DOHH2 (cell line): ENCODE data around the gene HNF4A.
"Not testable (repeated sequence)": the region's sequence is repeated elsewhere in the genome, so short reads cannot be mapped to it uniquely, and the experiment has no call there.

Experiments used
- H3F3A ChIP-seq: fragments of 200-600 bp; sonication (generic), shearing (Covaris generic); 2 replicates; pipeline ENCODE4 v1.6.0; 2016; ENCODE audit warnings: antibody characterized with exemption, mild to moderate bottlenecking; ENCODE audit not compliant: control insufficient read depth, insufficient read depth
- H3K27ac ChIP-seq: fragments of 200-600 bp; sonication (generic); 2 replicates; pipeline ENCODE4 v1.5.1; 2014; ENCODE audit warnings: low read depth, mild to moderate bottlenecking, low read length, moderate library complexity
- H3K27me3 ChIP-seq: fragments of 200-600 bp; sonication (generic); 2 replicates; pipeline ENCODE4 v1.6.1; 2014; ENCODE audit warnings: mild to moderate bottlenecking, low read length, mixed read lengths; ENCODE audit not compliant: control insufficient read depth
- H3K36me3 ChIP-seq: fragments of 200-600 bp; sonication (generic); 2 replicates; pipeline ENCODE4 v1.6.1; 2014; ENCODE audit warnings: mild to moderate bottlenecking, low read length, moderate library complexity, mixed read lengths; ENCODE audit not compliant: control insufficient read depth
- H3K4me1 ChIP-seq: fragments of 200-600 bp; sonication (generic); 2 replicates; pipeline ENCODE4 v1.6.1; 2014; ENCODE audit warnings: mild to moderate bottlenecking, low read length, mixed read lengths; ENCODE audit not compliant: control insufficient read depth
- H3K4me2 ChIP-seq: fragments of 200-600 bp; sonication (generic); 2 replicates; pipeline ENCODE4 v1.6.0; 2014; ENCODE audit warnings: mild to moderate bottlenecking, low read length, moderate library complexity
- H3K4me3 ChIP-seq: fragments of 200-600 bp; sonication (generic); 2 replicates; pipeline ENCODE4 v1.5.1; 2014; ENCODE audit warnings: mild to moderate bottlenecking, low read length, mixed read lengths
- H3K79me2 ChIP-seq: fragments of 200-600 bp; sonication (generic); 2 replicates; pipeline ENCODE4 v1.6.1; 2014; ENCODE audit warnings: mild to moderate bottlenecking, low read length, mixed read lengths; ENCODE audit not compliant: control insufficient read depth
- H3K9me2 ChIP-seq: fragments of 200-600 bp; sonication (generic); replicated peaks from 2 replicates; pipeline ENCODE4 v1.6.1; 2014; ENCODE audit warnings: mild to moderate bottlenecking, low read length, mixed read lengths; ENCODE audit not compliant: control insufficient read depth
- H3K9me3 ChIP-seq: fragments of 200-600 bp; sonication (generic); 2 replicates; pipeline ENCODE4 v1.6.1; 2014; ENCODE audit warnings: antibody characterized with exemption, low read length, mixed read lengths; ENCODE audit not compliant: control insufficient read depth, insufficient read depth
- H4K20me1 ChIP-seq: fragments of 200-600 bp; sonication (generic); 2 replicates; pipeline ENCODE4 v1.6.0; 2014; ENCODE audit warnings: low read depth, mild to moderate bottlenecking, antibody characterized with exemption, low read length, moderate library complexity; ENCODE audit not compliant: control insufficient read depth, insufficient read depth
- CTCF ChIP-seq: fragments of 200-600 bp; sonication (generic); IDR thresholded peaks from one replicate; pipeline ENCODE4 v1.5.1; 2014; ENCODE audit warnings: antibody characterized with exemption, mild to moderate bottlenecking, low read depth, low read length; ENCODE audit not compliant: poor library complexity, severe bottlenecking
- EZH2phosphoT487 ChIP-seq: fragments of 200-600 bp; sonication (generic); IDR thresholded peaks from 2 replicates; pipeline ENCODE4 v1.6.1; 2017; ENCODE audit warnings: borderline replicate concordance, mild to moderate bottlenecking, antibody characterized with exemption, low read length, moderate library complexity, mixed read lengths

The HNF4A gene

GRCh38 chr20:44468044-44468782, 112.7 kb downstream of the HNF4A start:
- H3K4me3 ChIP-seq, result no peak overlapping the region
- H3K36me3 ChIP-seq, result no peaks in the 10 kb centered on the region
- H3K79me2 ChIP-seq, result no peaks in the 10 kb centered on the region
- no peaks in the 10 kb centered on the region for H3K9me3 ChIP-seq
- no peaks in the 10 kb centered on the region for H3F3A ChIP-seq
- TF ChIP-seq EZH2phosphoT487 (no peak), CTCF (no peak)
- peaks cover 27% of the 10 kb centered on the region for H3K27me3 ChIP-seq
- H3K9me2 ChIP-seq, result no peaks in the 10 kb centered on the region
- no peak overlapping the region for H3K27ac ChIP-seq
- no peaks in the 10 kb centered on the region for H3K4me1 ChIP-seq
- no peak overlapping the region for H3K4me2 ChIP-seq
- H4K20me1 ChIP-seq, result no peaks in the 10 kb centered on the region

DNA sequence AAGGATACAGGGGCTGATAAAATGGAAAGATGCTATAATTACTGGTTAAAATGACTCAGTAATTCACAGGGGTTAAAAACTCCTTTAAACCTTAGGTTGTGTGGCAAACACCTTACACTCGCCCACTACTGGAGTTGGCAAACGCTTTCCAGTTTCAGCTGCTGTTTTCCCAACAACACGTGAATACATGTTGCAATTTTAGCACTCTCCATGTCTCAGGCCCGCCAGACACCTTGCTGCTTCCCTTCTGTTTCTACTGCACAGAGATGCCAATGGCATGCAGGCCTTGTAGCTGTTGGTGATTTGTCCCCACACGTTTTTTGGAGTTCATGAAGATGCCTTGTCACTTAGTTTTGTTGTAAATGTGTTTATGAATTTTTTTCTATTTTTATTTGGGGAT, 114.8 kb downstream of the HNF4A start:
- Histone ChIP-seq H3K27me3 (peaks cover 27% of the 10 kb centered on the region), H3K4me2 (no peak overlapping the region), H3K27ac (no peak overlapping the region), H4K20me1 (no peaks in the 10 kb centered on the region), H3K9me2 (no peaks in the 10 kb centered on the region), H3K4me3 (no peak overlapping the region), H3K36me3 (no peaks in the 10 kb centered on the region), H3K9me3 (no peaks in the 10 kb centered on the region), H3F3A (peaks cover 7% of the 10 kb centered on the region; the same call in 1 of the 2 replicates), H3K4me1 (peaks cover 5% of the 10 kb centered on the region), H3K79me2 (no peaks in the 10 kb centered on the region)
- TF ChIP-seq CTCF (no peak), EZH2phosphoT487 (no peak)

GRCh38 chr20:44471481-44471882, 116.0 kb downstream of the HNF4A start:
- H3K4me2 ChIP-seq, result no peak overlapping the region
- no peaks in the 10 kb centered on the region for H3K9me2 ChIP-seq
- H3F3A ChIP-seq, result peaks cover 7% of the 10 kb centered on the region; the same call in 1 of the 2 replicates
- no peak overlapping the region for H3K27ac ChIP-seq
- TF ChIP-seq CTCF (no peak), EZH2phosphoT487 (no peak)
- peaks cover 27% of the 10 kb centered on the region for H3K27me3 ChIP-seq
- H3K36me3 ChIP-seq, result no peaks in the 10 kb centered on the region; the same call in 1 of the 2 replicates
- H4K20me1 ChIP-seq, result no peaks in the 10 kb centered on the region
- H3K4me1 ChIP-seq, result peaks cover 9% of the 10 kb centered on the region
- H3K79me2 ChIP-seq, result peaks cover 7% of the 10 kb centered on the region
- no peaks in the 10 kb centered on the region for H3K9me3 ChIP-seq
- no peak overlapping the region for H3K4me3 ChIP-seq

- H3K36me3 ChIP-seq, H3K9me3 ChIP-seq, H3K27ac ChIP-seq, H3K4me3 ChIP-seq, H3F3A ChIP-seq, H3K4me2 ChIP-seq, H3K9me2 ChIP-seq, H4K20me1 ChIP-seq: not testable (repeated sequence)
- H3K27me3 ChIP-seq, result peaks cover 23% of the 10 kb centered on the region
- peaks cover 17% of the 10 kb centered on the region for H3K4me1 ChIP-seq
- peaks cover 15% of the 10 kb centered on the region for H3K79me2 ChIP-seq
Observed at GRCh38 chr20:44472283-44472682, 116.8 kb downstream of the HNF4A start.
